Endothelial cell of umbilical vein (primary cell): ENCODE measurements around the gene VANGL1. TPM values are rescaled to one million over a fixed set of nuclear protein-coding genes. Genes with fewer than 3 reads are reported as not detected.

Experiments
- BruUV-seq: library from RNA; stranded (reverse); fragments of 400-500 nt; replicated peaks from 2 replicates; lab custom pipeline; 2021; lab: Mats Ljungman, UMichigan
- CTCF ChIA-PET: fragments of 300-600, 350-600 bp; sonication (Branson Sonifier 250); formaldehyde crosslinking; loops from one replicate; lab custom pipeline; 2021; ENCODE audit warnings: antibody characterized with exemption, inconsistent platforms; lab: Charles Lee
- POLR2A ChIA-PET: fragments of 300-600, 350-600 bp; sonication (Branson Sonifier 250); formaldehyde crosslinking; loops from one replicate; lab custom pipeline; 2021; ENCODE audit warnings: antibody characterized with exemption, inconsistent platforms; lab: Charles Lee
- DNase-seq: peaks from one replicate; pipeline ENCODE4 v3.0.0-alpha.2; 2011; ENCODE audit warnings: low read depth, low spot score
- FAIRE-seq: peaks from 2 replicates; lab custom pipeline; 2011; peaks lifted over from hg19 to GRCh38; lab: Jason Lieb, UNC
- H2AFZ ChIP-seq: 2 replicates; pipeline ENCODE4 v1.6.0; 2012; ENCODE audit warnings: low read depth, low read length, control low read depth, inconsistent platforms
- H3K27ac ChIP-seq: 2 replicates; pipeline ENCODE4 v1.5.1; 2011; ENCODE audit warnings: low read depth, mild to moderate bottlenecking, control low read depth, low read length, moderate library complexity; ENCODE audit not compliant: insufficient read depth
- H3K27me3 ChIP-seq, 2 experiments: 2 replicates each; pipeline versions ENCODE4 v1.6.0 to v1.6.1; 2011; ENCODE audit warnings: low read length in 2 of 2, mixed read lengths in 1 of 2; ENCODE audit not compliant: control insufficient read depth in 2 of 2, insufficient read depth in 2 of 2
- H3K36me3 ChIP-seq, 2 experiments: 2 replicates in 1 of 2; 3 replicates in 1 of 2; pipeline ENCODE4 v1.5.1; 2011; ENCODE audit warnings: low read length in 2 of 2, mild to moderate bottlenecking in 1 of 2, moderate library complexity in 1 of 2; ENCODE audit not compliant: control insufficient read depth in 2 of 2, insufficient read depth in 2 of 2; ENCODE audit errors: extremely low read depth in 1 of 2
- H3K4me1 ChIP-seq: 3 replicates; pipeline ENCODE4 v1.5.1; 2011; ENCODE audit warnings: mild to moderate bottlenecking, low read length; ENCODE audit not compliant: control insufficient read depth, insufficient read depth; ENCODE audit errors: extremely low read depth
- H3K4me2 ChIP-seq: 2 replicates; pipeline ENCODE4 v1.6.1; 2011; ENCODE audit warnings: low read length, control low read depth, mixed read lengths; ENCODE audit not compliant: insufficient read depth
- H3K4me3 ChIP-seq, 3 experiments: fragments of 200-600 bp in 1 of 3; sonication (generic), shearing (Covaris generic) in 1 of 3; replicated peaks in 1 of 3; 2 replicates each; pipeline ENCODE4 v1.5.1; 2011 to 2016; ENCODE audit warnings: control low read depth in 3 of 3, low read length in 3 of 3, mild to moderate bottlenecking in 2 of 3, inconsistent platforms in 1 of 3, low read depth in 1 of 3, moderate library complexity in 1 of 3; ENCODE audit not compliant: insufficient read depth in 1 of 3
- H3K79me2 ChIP-seq: 2 replicates; pipeline ENCODE4 v1.6.0; 2012; ENCODE audit warnings: low read length, inconsistent platforms; ENCODE audit not compliant: control insufficient read depth, insufficient read depth
- H3K9ac ChIP-seq: replicated peaks from 2 replicates; pipeline ENCODE3; 2011; ENCODE audit warnings: low read length, control low read depth; ENCODE audit not compliant: insufficient read depth; ENCODE audit errors: extremely low read depth
- H3K9me1 ChIP-seq: replicated peaks from 3 replicates; pipeline ENCODE4 v1.6.0; 2011; ENCODE audit warnings: mild to moderate bottlenecking, low read length; ENCODE audit not compliant: control insufficient read depth, insufficient read depth; ENCODE audit errors: extremely low read depth
- H3K9me3 ChIP-seq: replicated peaks from 2 replicates; pipeline ENCODE4 v1.5.1; 2012; ENCODE audit warnings: low read length, inconsistent platforms; ENCODE audit not compliant: control insufficient read depth, insufficient read depth
- H4K20me1 ChIP-seq: replicated peaks from 2 replicates; pipeline ENCODE3; 2011; ENCODE audit warnings: mild to moderate bottlenecking, low read length; ENCODE audit not compliant: control insufficient read depth, insufficient read depth; ENCODE audit errors: extremely low read depth
- EZH2 ChIP-seq: IDR thresholded peaks from 2 replicates; pipeline ENCODE4 v1.6.1; 2012; ENCODE audit warnings: borderline replicate concordance, low read depth, mild to moderate bottlenecking, moderate library complexity, low read length, inconsistent platforms; ENCODE audit not compliant: severe bottlenecking
- FOS ChIP-seq: IDR thresholded peaks from 2 replicates; pipeline ENCODE4 v1.6.1; 2011; ENCODE audit warnings: mild to moderate bottlenecking, low read length, moderate library complexity, borderline replicate concordance; ENCODE audit not compliant: insufficient read depth
- GATA2 ChIP-seq: IDR thresholded peaks from 2 replicates; pipeline ENCODE4 v1.7.0; 2011; ENCODE audit warnings: low read depth, mild to moderate bottlenecking, moderate library complexity, mixed read lengths, low read length; ENCODE audit not compliant: insufficient read length, insufficient read depth
- MYC ChIP-seq: IDR thresholded peaks from one replicate; pipeline ENCODE4 v1.6.1; 2011; ENCODE audit warnings: mild to moderate bottlenecking, low read depth, low read length
- POLR2AphosphoS5 ChIP-seq: IDR thresholded peaks from 2 replicates; pipeline ENCODE4 v1.6.1; 2012; ENCODE audit warnings: low read depth, mild to moderate bottlenecking, control low read depth, low read length, moderate library complexity; ENCODE audit not compliant: insufficient read depth
- dilution Hi-C: fragments of 300-500 bp; cut with MboI; formaldehyde crosslinking; loops from one replicate; pipeline ENCODE4 v1.15.0; 2019; ENCODE audit warnings: low sequenced_read_pairs; ENCODE audit not compliant: extremely low pct_ligation_motif_present
- intact Hi-C: fragments of 100-400 bp; cut with micrococcal nuclease; formaldehyde crosslinking; loops from one replicate; pipeline ENCODE4 v1.10.0; 2022
- polyA plus RNA-seq, 4 experiments: library from polyadenylated mRNA; depleted of rRNA in 3 of 4; stranded (reverse) in 3 of 4; unstranded in 1 of 4; fragments of >200 nt; gene quantifications; 2 replicates each; pipeline versions ENCODE4 v1.2.1 to v1.2.3, GENCODE V29; 2011 to 2012; ENCODE audit warnings: missing spikeins in 1 of 4
- total RNA-seq: library from RNA; stranded (reverse); gene quantifications from 2 replicates; pipeline ENCODE4 v1.2.3, GENCODE V29; 2021
- TF ChIP-seq, protein P1 (sequence below): IDR thresholded peaks from 2 replicates; pipeline ENCODE4 v1.6.1; 2011; ENCODE audit not compliant: insufficient read depth, insufficient read length
- TF ChIP-seq, protein P2 (sequence below), 2 donors: IDR thresholded peaks; 1 replicate in 1 of 2; 2 replicates in 1 of 2; pipeline ENCODE4 v1.5.1; 2011; ENCODE audit warnings: low read length in 2 of 2, mild to moderate bottlenecking in 2 of 2, moderate library complexity in 2 of 2, control low read depth in 1 of 2, inconsistent platforms in 1 of 2, low read depth in 1 of 2; ENCODE audit not compliant: insufficient read depth in 1 of 2; ENCODE audit errors: extremely low read depth in 1 of 2

The VANGL1 gene
- total and polyA plus RNA-seq, 2 donors (not counting 3 experiments of a cell fraction or from before 2014, with no cell fraction given) = 15.0 to 24.8 TPM

DNA sequence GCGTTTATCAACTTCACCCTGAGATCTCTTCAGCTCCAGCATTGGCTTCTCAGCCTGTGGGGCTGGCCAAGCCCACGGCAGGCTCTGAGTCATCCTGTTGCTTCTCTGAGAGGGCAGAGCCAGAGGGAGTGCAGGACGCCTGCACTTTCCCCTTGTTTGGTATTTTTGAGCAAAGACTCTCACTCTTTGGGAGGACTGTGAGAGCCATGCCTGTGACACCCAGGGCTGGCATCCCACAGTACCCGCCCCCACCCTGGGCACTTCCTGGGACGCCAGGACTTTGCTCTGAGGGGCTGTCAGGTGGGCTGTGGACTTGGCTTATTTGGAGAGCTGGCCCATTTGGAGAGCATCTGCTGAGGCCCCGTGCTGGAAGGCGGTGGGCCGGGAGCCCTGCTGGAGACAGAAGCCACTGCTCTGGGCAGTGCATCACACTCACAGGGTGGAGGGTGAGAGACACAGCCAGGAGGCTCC, 37.4 kb downstream of the VANGL1 start:
- no peak for DNase-seq
- H3K27ac ChIP-seq = no peak overlapping the region

More for the DNA sequence above, 37.4 kb downstream of the VANGL1 start:
- H3K27me3 ChIP-seq = no peaks in the 10 kb centered on the region
- no peak overlapping the region for H3K9ac ChIP-seq
- POLR2A ChIA-PET = no interaction called here
- BruUV-seq = no TSS peak
- peaks cover 0 to 4% of the 10 kb centered on the region in 2 experiments for H3K36me3 ChIP-seq
- TF ChIP-seq FOS = no peak
- TF ChIP-seq, protein P1, sequence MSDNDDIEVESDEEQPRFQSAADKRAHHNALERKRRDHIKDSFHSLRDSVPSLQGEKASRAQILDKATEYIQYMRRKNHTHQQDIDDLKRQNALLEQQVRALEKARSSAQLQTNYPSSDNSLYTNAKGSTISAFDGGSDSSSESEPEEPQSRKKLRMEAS = no peak
- TF ChIP-seq, protein P2, sequence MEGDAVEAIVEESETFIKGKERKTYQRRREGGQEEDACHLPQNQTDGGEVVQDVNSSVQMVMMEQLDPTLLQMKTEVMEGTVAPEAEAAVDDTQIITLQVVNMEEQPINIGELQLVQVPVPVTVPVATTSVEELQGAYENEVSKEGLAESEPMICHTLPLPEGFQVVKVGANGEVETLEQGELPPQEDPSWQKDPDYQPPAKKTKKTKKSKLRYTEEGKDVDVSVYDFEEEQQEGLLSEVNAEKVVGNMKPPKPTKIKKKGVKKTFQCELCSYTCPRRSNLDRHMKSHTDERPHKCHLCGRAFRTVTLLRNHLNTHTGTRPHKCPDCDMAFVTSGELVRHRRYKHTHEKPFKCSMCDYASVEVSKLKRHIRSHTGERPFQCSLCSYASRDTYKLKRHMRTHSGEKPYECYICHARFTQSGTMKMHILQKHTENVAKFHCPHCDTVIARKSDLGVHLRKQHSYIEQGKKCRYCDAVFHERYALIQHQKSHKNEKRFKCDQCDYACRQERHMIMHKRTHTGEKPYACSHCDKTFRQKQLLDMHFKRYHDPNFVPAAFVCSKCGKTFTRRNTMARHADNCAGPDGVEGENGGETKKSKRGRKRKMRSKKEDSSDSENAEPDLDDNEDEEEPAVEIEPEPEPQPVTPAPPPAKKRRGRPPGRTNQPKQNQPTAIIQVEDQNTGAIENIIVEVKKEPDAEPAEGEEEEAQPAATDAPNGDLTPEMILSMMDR (IDR thresholded peaks at IDR 0.05; ENCODE audit: extremely low read depth in 1 of 2, insufficient read depth in 1 of 2, low read depth in 1 of 2, low read length in 2 of 2) = no peak
- no peak for TF ChIP-seq GATA2
- TF ChIP-seq MYC = no peak
- no peak for TF ChIP-seq EZH2
- TF ChIP-seq POLR2AphosphoS5 = no peak
- H2AFZ ChIP-seq = no peak overlapping the region
- no peak overlapping the region for H3K4me2 ChIP-seq
- no peak for FAIRE-seq
- H3K79me2 ChIP-seq = no peaks in the 10 kb centered on the region
- H3K9me3 ChIP-seq = no peaks in the 10 kb centered on the region
- CTCF ChIA-PET = interaction anchor here (1.2 to 3.0 kb wide), 3 partner anchors 10 to 71 kb away, joined by 6 to 9 read pairs (median 9); no protein-coding TSS in a partner anchor
- no peaks in the 10 kb centered on the region for H3K9me1 ChIP-seq
- dilution Hi-C loops = no loop called here
- intact Hi-C loops = no loop called here
- no peak overlapping the region for H3K4me3 ChIP-seq
- no peaks in the 10 kb centered on the region for H3K4me1 ChIP-seq
- no peaks in the 10 kb centered on the region for H4K20me1 ChIP-seq
